Kidney epithelial cell (primary cell): ENCODE measurements around the gene ADARB1. TPM values are rescaled to one million over a fixed set of nuclear protein-coding genes. Genes with fewer than 3 reads are reported as not detected.
A peak's percentile ranks its signal among the peaks of the same experiment; 100 is the strongest.
"Not testable (repeated sequence)": the region's sequence is repeated elsewhere in the genome, so short reads cannot be mapped to it uniquely, and the experiment has no call there.

Experiments used
- DNase-seq: peaks from one replicate; pipeline ENCODE4 v3.0.0-alpha.2; 2010; ENCODE audit warnings: low read depth
- H3K27me3 ChIP-seq: 2 replicates; pipeline ENCODE4 v1.6.0; 2011; ENCODE audit warnings: low read length; ENCODE audit not compliant: control insufficient read depth, insufficient read depth
- H3K36me3 ChIP-seq: 2 replicates; pipeline ENCODE4 v1.5.1; 2011; ENCODE audit warnings: low read length; ENCODE audit not compliant: control insufficient read depth, insufficient read depth
- H3K4me3 ChIP-seq: 2 replicates; pipeline ENCODE4 v1.5.1; 2011; ENCODE audit warnings: low read depth, mild to moderate bottlenecking, control low read depth, low read length
- CTCF ChIP-seq: IDR thresholded peaks from 2 replicates; pipeline ENCODE4 v1.5.1; 2011; ENCODE audit warnings: mild to moderate bottlenecking, moderate library complexity, low read length, control low read depth, inconsistent platforms; ENCODE audit not compliant: insufficient read depth, poor library complexity, severe bottlenecking
- total RNA-seq: library from RNA; depleted of rRNA; stranded (reverse); fragments of >200 nt; gene quantifications from 2 replicates; pipeline ENCODE4 v1.2.3, GENCODE V29; 2015

ADARB1 gene
- 3.3 and 6.9 TPM in 2 replicates for total RNA-seq

DNA sequence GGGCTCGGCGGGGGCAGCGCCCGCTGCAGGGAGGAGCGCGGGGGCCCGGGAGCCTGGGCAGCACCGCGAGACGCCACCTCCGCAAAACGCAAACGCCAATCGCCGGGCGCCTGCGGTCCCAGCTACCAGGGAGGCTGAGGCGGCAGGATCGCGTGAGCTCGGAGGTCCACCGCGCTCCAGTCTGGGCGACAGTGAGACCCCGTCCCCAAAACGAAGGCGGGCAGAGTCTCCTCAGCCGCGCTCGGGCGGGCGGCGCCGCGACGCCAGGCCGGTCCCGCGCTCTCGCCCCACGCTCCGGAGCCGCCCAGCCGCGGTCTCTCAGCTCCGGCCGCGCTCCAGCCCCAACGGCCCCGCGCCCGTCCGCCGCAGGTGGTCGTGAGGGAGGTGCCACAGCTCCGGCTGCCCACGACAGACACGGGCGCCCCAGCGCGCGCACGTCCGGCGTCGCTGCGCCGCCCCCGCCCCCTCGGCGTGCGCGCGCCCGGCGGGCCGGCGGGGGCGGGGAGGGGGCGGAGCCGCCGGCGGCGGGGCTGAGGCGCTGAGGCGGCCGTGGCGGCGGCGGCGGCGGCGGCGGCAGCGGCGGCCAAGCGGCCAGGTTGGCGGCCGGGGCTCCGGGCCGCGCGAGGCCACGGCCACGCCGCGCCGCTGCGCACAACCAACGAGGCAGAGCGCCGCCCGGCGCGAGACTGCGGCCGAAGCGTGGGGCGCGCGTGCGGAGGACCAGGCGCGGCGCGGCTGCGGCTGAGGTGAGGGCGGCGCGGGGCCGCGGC lies at the start of gene ADARB1:
TSS of gene ADARB1 (plus strand) at position 533 of the 770 bp plus-strand sequence. CDS start 97,077 bp downstream, outside the sequence.
- peak within 1 kb of the TSS; percentile 82 for H3K4me3 ChIP-seq
- no peak for DNase-seq
- no peak for TF ChIP-seq CTCF
- no peaks in the 10 kb centered on the region for H3K36me3 ChIP-seq
- H3K27me3 ChIP-seq, result peaks cover 6% of the 10 kb centered on the region

GRCh38 chr21:45026066-45026745 lies 48.2 kb upstream of the ADARB1 start:
- no peak for TF ChIP-seq CTCF
- H3K4me3 ChIP-seq, result no peak overlapping the region
- no peak for DNase-seq
- no peaks in the 10 kb centered on the region for H3K36me3 ChIP-seq
- H3K27me3 ChIP-seq, result peaks cover 9% of the 10 kb centered on the region

GRCh38 chr21:45026826-45027225 lies 47.6 kb upstream of the ADARB1 start:
- H3K36me3 ChIP-seq, result no peaks in the 10 kb centered on the region
- no peak for TF ChIP-seq CTCF
- no peak for DNase-seq
- H3K4me3 ChIP-seq, result no peak overlapping the region
- peaks cover 9% of the 10 kb centered on the region for H3K27me3 ChIP-seq

DNA sequence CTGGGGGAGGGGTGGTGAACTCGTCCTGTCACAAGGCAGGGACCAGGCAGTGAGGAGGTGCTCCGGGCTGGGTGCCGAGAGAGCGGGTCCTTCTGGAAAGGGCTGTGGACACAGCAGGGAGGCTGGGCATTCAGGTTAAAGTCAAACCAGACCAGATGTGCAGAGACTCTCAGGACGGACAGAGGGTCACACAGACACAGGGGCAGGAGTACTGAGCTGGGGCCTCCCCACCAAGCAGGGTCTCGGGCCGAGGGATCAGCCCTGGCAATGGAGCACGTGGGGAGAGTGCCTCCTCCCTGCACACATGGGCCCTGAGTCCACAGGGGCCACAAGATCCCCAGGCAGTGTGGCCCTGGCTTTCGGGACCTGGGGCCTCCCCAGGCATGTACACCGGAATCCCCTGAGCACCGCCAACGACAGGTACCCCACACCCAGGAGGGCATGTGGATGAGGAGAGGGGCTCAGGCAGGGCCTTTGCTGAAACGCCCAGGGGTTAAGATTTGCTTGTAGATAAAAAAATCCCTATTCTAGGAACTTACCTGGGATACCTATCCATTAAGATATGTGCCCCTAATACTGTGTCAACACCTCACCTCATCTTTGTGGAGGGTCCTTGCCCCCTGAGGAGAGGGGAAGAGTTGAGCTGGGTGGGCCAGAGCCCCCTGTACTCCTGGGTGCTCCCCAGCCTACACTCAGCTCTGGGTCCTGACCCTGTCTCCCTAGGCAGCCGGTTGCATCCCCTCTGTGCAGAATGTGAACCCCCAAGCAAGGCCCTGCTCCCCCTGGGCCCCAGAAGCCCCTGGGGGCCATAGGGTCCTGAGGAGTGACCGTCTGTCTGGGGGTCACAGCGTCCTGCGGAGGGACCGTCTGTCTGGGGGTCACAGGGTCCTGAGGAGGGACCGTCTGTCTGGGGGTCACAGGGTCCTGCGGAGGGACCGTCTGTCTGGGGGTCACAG lies 46.9 kb upstream of the ADARB1 start:
- H3K4me3 ChIP-seq, result no peak overlapping the region
- no peaks in the 10 kb centered on the region for H3K36me3 ChIP-seq
- TF ChIP-seq CTCF, result no peak
- DNase-seq, result no peak
- H3K27me3 ChIP-seq, result peaks cover 13% of the 10 kb centered on the region

- peaks cover 13% of the 10 kb centered on the region for H3K27me3 ChIP-seq
- H3K4me3 ChIP-seq, DNase-seq, H3K36me3 ChIP-seq: not testable (repeated sequence)
Measured at GRCh38 chr21:45028645-45029044, 45.7 kb upstream of the ADARB1 start.
